IPS-15b (cell line): ENCODE data around the gene TNFRSF11A.
A peak's percentile ranks its signal among the peaks of the same experiment; 100 is the strongest.

Experiments used
- H3K27me3 ChIP-seq: one replicate; pipeline ENCODE4 v1.6.1; 2013; ENCODE audit warnings: low read length; ENCODE audit not compliant: control insufficient read depth, insufficient read depth
- H3K36me3 ChIP-seq: one replicate; pipeline ENCODE4 v1.6.1; 2013; ENCODE audit warnings: low read length; ENCODE audit not compliant: control insufficient read depth, insufficient read depth
- H3K4me1 ChIP-seq: one replicate; pipeline ENCODE4 v1.6.1; 2013; ENCODE audit warnings: mild to moderate bottlenecking, low read length; ENCODE audit not compliant: control insufficient read depth, insufficient read depth
- H3K4me3 ChIP-seq: one replicate; pipeline ENCODE4 v1.5.1; 2013; ENCODE audit warnings: low read depth, low read length
- H3K9ac ChIP-seq: one replicate; pipeline ENCODE4 v1.6.1; 2013; ENCODE audit warnings: low read depth, mild to moderate bottlenecking, low read length
- H3K9me3 ChIP-seq: one replicate; pipeline ENCODE4 v1.6.1; 2013; ENCODE audit warnings: mild to moderate bottlenecking, low read length; ENCODE audit not compliant: control insufficient read depth, insufficient read depth

The TNFRSF11A gene

GRCh38 chr18:62336618-62337017 lies 11.5 kb downstream of the TNFRSF11A start:
- H3K27me3 ChIP-seq = no peaks in the 10 kb centered on the region
- H3K4me3 ChIP-seq = no peak overlapping the region
- peaks cover 10% of the 10 kb centered on the region for H3K4me1 ChIP-seq
- no peak overlapping the region for H3K9ac ChIP-seq
- no peaks in the 10 kb centered on the region for H3K36me3 ChIP-seq
- no peaks in the 10 kb centered on the region for H3K9me3 ChIP-seq

GRCh38 chr18:62337336-62337735 lies 12.2 kb downstream of the TNFRSF11A start:
- Histone ChIP-seq H3K9ac (no peak overlapping the region), H3K4me3 (no peak overlapping the region), H3K9me3 (no peaks in the 10 kb centered on the region), H3K36me3 (no peaks in the 10 kb centered on the region), H3K27me3 (no peaks in the 10 kb centered on the region), H3K4me1 (peaks cover 10% of the 10 kb centered on the region)

- Histone ChIP-seq H3K4me3 (peak overlapping the region; percentile 24), H3K9ac (no peak overlapping the region), H3K4me1 (peaks cover 10% of the 10 kb centered on the region), H3K27me3 (no peaks in the 10 kb centered on the region), H3K9me3 (no peaks in the 10 kb centered on the region), H3K36me3 (no peaks in the 10 kb centered on the region)
These were observed 13.5 kb downstream of the TNFRSF11A start for GRCh38 chr18:62338446-62339105.

- H3K9ac ChIP-seq = no peak overlapping the region
- H3K36me3 ChIP-seq = no peaks in the 10 kb centered on the region
- peak overlapping the region; percentile 24 for H3K4me3 ChIP-seq
- H3K4me1 ChIP-seq = peaks cover 10% of the 10 kb centered on the region
- H3K27me3 ChIP-seq = no peaks in the 10 kb centered on the region
- no peaks in the 10 kb centered on the region for H3K9me3 ChIP-seq
These were observed 14.2 kb downstream of the TNFRSF11A start for GRCh38 chr18:62339106-62339988.

GRCh38 chr18:62340996-62341395 lies 15.9 kb downstream of the TNFRSF11A start:
- Histone ChIP-seq H3K4me3 (no peak overlapping the region), H3K36me3 (no peaks in the 10 kb centered on the region), H3K9me3 (no peaks in the 10 kb centered on the region), H3K9ac (no peak overlapping the region), H3K4me1 (peaks cover 14% of the 10 kb centered on the region), H3K27me3 (no peaks in the 10 kb centered on the region)

GRCh38 chr18:62341473-62341872 lies 16.4 kb downstream of the TNFRSF11A start:
- peaks cover 19% of the 10 kb centered on the region for H3K4me1 ChIP-seq
- no peaks in the 10 kb centered on the region for H3K36me3 ChIP-seq
- no peak overlapping the region for H3K4me3 ChIP-seq
- no peak overlapping the region for H3K9ac ChIP-seq
- H3K9me3 ChIP-seq = no peaks in the 10 kb centered on the region
- no peaks in the 10 kb centered on the region for H3K27me3 ChIP-seq

- no peak overlapping the region for H3K9ac ChIP-seq
- H3K9me3 ChIP-seq = no peaks in the 10 kb centered on the region
- no peaks in the 10 kb centered on the region for H3K27me3 ChIP-seq
- H3K4me3 ChIP-seq = no peak overlapping the region
- peaks cover 28% of the 10 kb centered on the region for H3K4me1 ChIP-seq
- H3K36me3 ChIP-seq = no peaks in the 10 kb centered on the region
These were observed 17.8 kb downstream of the TNFRSF11A start for GRCh38 chr18:62342884-62343283.

GRCh38 chr18:62343316-62343715 lies 18.2 kb downstream of the TNFRSF11A start:
- Histone ChIP-seq H3K36me3 (no peaks in the 10 kb centered on the region), H3K9me3 (no peaks in the 10 kb centered on the region), H3K4me3 (no peak overlapping the region), H3K27me3 (no peaks in the 10 kb centered on the region), H3K9ac (no peak overlapping the region), H3K4me1 (peaks cover 28% of the 10 kb centered on the region)

GRCh38 chr18:62345909-62346308 lies 20.8 kb downstream of the TNFRSF11A start:
- Histone ChIP-seq H3K36me3 (no peaks in the 10 kb centered on the region), H3K4me3 (no peak overlapping the region), H3K27me3 (no peaks in the 10 kb centered on the region), H3K9ac (no peak overlapping the region), H3K9me3 (no peaks in the 10 kb centered on the region), H3K4me1 (peaks cover 19% of the 10 kb centered on the region)

- Histone ChIP-seq H3K9me3 (no peaks in the 10 kb centered on the region), H3K9ac (no peak overlapping the region), H3K4me1 (peaks cover 19% of the 10 kb centered on the region), H3K36me3 (no peaks in the 10 kb centered on the region), H3K27me3 (no peaks in the 10 kb centered on the region), H3K4me3 (no peak overlapping the region)
These were observed 21.4 kb downstream of the TNFRSF11A start for GRCh38 chr18:62346333-62347088.

GRCh38 chr18:62347089-62347506 lies 22.0 kb downstream of the TNFRSF11A start:
- H3K9ac ChIP-seq = no peak overlapping the region
- H3K4me3 ChIP-seq = no peak overlapping the region
- H3K27me3 ChIP-seq = no peaks in the 10 kb centered on the region
- H3K4me1 ChIP-seq = peaks cover 19% of the 10 kb centered on the region
- H3K9me3 ChIP-seq = no peaks in the 10 kb centered on the region
- no peaks in the 10 kb centered on the region for H3K36me3 ChIP-seq
